Smooth muscle cell (in vitro differentiated cells): ENCODE data around the gene U2AF1L4. TPM values are rescaled to one million over a fixed set of nuclear protein-coding genes. Genes with fewer than 3 reads are reported as not detected.

Experiments used
- DNase-seq: peaks from one replicate; lab custom pipeline; 2025; ENCODE audit not compliant: unreplicated experiment; lab: John Stamatoyannopoulos, UW
- H2AFZ ChIP-seq: fragments of 200-600 bp; sonication (generic); 2 replicates; pipeline ENCODE4 v1.6.0; 2016; ENCODE audit warnings: antibody characterized with exemption, low read depth, mild to moderate bottlenecking
- H3F3A ChIP-seq: fragments of 200-600 bp; sonication (generic); 2 replicates; pipeline ENCODE4 v1.6.0; 2017; ENCODE audit warnings: antibody characterized with exemption, low read depth
- H3K27ac ChIP-seq: fragments of 200-600 bp; sonication (generic); 2 replicates; pipeline ENCODE4 v1.5.1; 2016; ENCODE audit warnings: low read depth, mild to moderate bottlenecking
- H3K27me3 ChIP-seq: fragments of 200-600 bp; sonication (generic); 2 replicates; pipeline ENCODE4 v1.6.1; 2016; ENCODE audit warnings: low read depth, mild to moderate bottlenecking
- H3K36me3 ChIP-seq: fragments of 200-600 bp; sonication (generic); 2 replicates; pipeline ENCODE4 v1.5.1; 2016; ENCODE audit warnings: low read depth
- H3K4me1 ChIP-seq: fragments of 200-600 bp; sonication (generic); 2 replicates; pipeline ENCODE4 v1.5.1; 2016; ENCODE audit warnings: low read depth
- H3K4me2 ChIP-seq: fragments of 200-600 bp; sonication (generic); 2 replicates; pipeline ENCODE4 v1.6.0; 2016; ENCODE audit warnings: mild to moderate bottlenecking
- H3K4me3 ChIP-seq: fragments of 200-600 bp; sonication (generic); 2 replicates; pipeline ENCODE4 v1.5.1; 2016; ENCODE audit warnings: mild to moderate bottlenecking
- H3K79me2 ChIP-seq: fragments of 200-600 bp; sonication (generic); 2 replicates; pipeline ENCODE4 v1.6.0; 2016; ENCODE audit warnings: low read depth, mild to moderate bottlenecking
- H3K9ac ChIP-seq: fragments of 200-600 bp; sonication (generic); 2 replicates; pipeline ENCODE4 v1.6.0; 2016; ENCODE audit warnings: low read depth
- H3K9me3 ChIP-seq: fragments of 200-600 bp; sonication (generic); replicated peaks from 2 replicates; pipeline ENCODE4 v1.5.1; 2016; ENCODE audit warnings: low read depth
- H4K20me1 ChIP-seq: fragments of 200-600 bp; sonication (generic); 2 replicates; pipeline ENCODE4 v1.6.0; 2016; ENCODE audit warnings: low read depth
- WGBS: methylation state at CpG from one replicate; pipeline ENCODE4 v1.1.7; 2016; ENCODE audit warnings: low lambda C conversion rate; 5-methylcytosine and 5-hydroxymethylcytosine counted together
- polyA plus RNA-seq: library from polyadenylated mRNA; unstranded; fragments of >200 nt; fragmentation: Nextera tagmentation; extraction: Ambion mirVana; gene quantifications from 2 replicates; pipeline ENCODE4 v1.2.1, GENCODE V29; 2016
- total RNA-seq: library from RNA; depleted of rRNA; stranded (reverse); fragments of >200 nt; gene quantifications from 2 replicates; pipeline ENCODE4 v1.2.3, GENCODE V29; 2014
- TF ChIP-seq, protein P1 (sequence below): fragments of 200-600 bp; sonication (generic); IDR thresholded peaks from 2 replicates; pipeline ENCODE4 v1.5.1; 2017; ENCODE audit warnings: borderline replicate concordance, mild to moderate bottlenecking, antibody characterized with exemption; ENCODE audit not compliant: insufficient read depth, poor library complexity, severe bottlenecking

Gene U2AF1L4
- total and polyA plus RNA-seq, 2 experiments from 2014 or later: 14.6 to 29.3 TPM

DNA sequence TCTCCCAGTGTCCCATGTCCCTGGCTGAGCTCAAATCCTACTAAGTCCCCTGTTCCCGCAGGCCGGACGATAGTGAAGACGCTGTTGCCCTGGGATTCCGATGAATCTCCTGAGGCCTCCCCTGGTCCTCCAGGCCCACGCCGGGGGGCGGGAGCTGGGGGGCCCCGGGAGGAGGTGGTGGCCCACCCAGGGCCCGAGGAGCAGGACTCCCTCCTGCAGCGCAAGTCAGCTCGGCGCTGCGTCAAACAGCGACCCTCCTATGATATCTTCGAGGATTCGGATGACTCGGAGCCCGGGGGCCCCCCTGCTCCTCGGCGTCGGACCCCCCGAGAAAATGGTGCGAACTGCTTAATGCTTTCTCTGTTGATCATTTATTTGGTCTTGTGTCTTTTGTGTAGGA lies 21.5 kb downstream of the U2AF1L4 start:
- H3K9me3 ChIP-seq: no peaks in the 10 kb centered on the region
- H3K9ac ChIP-seq: no peak overlapping the region
- peaks cover 34% of the 10 kb centered on the region for H3K79me2 ChIP-seq
- H3F3A ChIP-seq: no peaks in the 10 kb centered on the region
- peaks cover 22% of the 10 kb centered on the region for H4K20me1 ChIP-seq
- no peak overlapping the region for H3K4me2 ChIP-seq
- H3K4me3 ChIP-seq: no peak overlapping the region
- no peak overlapping the region for H2AFZ ChIP-seq
- no peaks in the 10 kb centered on the region for H3K27me3 ChIP-seq
- DNase-seq: no peak
- 98% methylated on average over 24 of the region's 24 CpGs for WGBS
- TF ChIP-seq, protein P1, sequence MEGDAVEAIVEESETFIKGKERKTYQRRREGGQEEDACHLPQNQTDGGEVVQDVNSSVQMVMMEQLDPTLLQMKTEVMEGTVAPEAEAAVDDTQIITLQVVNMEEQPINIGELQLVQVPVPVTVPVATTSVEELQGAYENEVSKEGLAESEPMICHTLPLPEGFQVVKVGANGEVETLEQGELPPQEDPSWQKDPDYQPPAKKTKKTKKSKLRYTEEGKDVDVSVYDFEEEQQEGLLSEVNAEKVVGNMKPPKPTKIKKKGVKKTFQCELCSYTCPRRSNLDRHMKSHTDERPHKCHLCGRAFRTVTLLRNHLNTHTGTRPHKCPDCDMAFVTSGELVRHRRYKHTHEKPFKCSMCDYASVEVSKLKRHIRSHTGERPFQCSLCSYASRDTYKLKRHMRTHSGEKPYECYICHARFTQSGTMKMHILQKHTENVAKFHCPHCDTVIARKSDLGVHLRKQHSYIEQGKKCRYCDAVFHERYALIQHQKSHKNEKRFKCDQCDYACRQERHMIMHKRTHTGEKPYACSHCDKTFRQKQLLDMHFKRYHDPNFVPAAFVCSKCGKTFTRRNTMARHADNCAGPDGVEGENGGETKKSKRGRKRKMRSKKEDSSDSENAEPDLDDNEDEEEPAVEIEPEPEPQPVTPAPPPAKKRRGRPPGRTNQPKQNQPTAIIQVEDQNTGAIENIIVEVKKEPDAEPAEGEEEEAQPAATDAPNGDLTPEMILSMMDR: no peak
- H3K4me1 ChIP-seq: peaks cover 5% of the 10 kb centered on the region
- no peak overlapping the region for H3K27ac ChIP-seq
- peaks cover 6% of the 10 kb centered on the region for H3K36me3 ChIP-seq

DNA sequence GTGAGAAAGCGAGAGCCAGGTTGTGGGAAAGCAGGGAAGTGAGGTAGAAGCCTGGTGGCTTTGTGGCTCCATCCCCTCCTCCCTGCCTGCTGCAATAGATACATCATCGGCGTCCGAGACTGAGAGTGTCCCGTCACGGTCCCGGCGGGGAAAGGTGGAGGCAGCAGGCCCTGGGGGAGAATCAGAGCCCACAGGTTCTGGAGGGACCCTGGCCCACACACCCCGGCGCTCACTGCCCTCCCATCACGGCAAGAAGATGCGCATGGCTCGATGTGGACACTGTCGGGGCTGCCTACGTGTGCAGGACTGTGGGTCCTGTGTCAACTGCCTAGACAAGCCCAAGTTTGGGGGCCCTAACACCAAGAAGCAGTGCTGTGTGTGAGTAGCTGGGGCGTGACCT lies 22.3 kb downstream of the U2AF1L4 start:
- Histone ChIP-seq H2AFZ (no peak overlapping the region), H3K9ac (no peak overlapping the region), H4K20me1 (peaks cover 25% of the 10 kb centered on the region), H3K36me3 (peaks cover 6% of the 10 kb centered on the region), H3K4me2 (no peak overlapping the region), H3K4me3 (no peak overlapping the region), H3K27me3 (no peaks in the 10 kb centered on the region), H3K9me3 (no peaks in the 10 kb centered on the region), H3K79me2 (peaks cover 39% of the 10 kb centered on the region), H3F3A (no peaks in the 10 kb centered on the region), H3K27ac (no peak overlapping the region), H3K4me1 (peaks cover 5% of the 10 kb centered on the region)
- no peak for DNase-seq
- TF ChIP-seq, protein P1: no peak
- WGBS: 98% methylated on average over 16 of the region's 16 CpGs

DNA sequence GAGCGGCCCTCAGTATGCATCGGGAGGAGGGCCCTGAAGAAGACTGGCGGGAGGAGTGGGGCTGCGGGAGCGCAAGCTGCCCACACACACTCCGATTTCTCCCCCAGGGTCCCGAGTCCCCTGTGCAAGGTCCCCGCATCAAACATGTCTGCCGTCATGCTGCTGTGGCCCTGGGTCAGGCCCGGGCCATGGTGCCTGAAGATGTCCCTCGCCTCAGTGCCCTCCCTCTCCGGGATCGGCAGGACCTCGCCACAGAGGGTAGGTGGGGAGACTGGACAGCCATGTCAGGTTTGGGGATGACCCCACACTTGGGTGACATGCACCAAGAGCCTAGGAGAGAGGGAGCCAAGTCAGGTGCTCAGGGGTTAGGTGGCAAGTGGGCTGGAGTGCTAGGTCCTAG lies 22.8 kb downstream of the U2AF1L4 start:
- no peaks in the 10 kb centered on the region for H3K9me3 ChIP-seq
- no peak overlapping the region for H2AFZ ChIP-seq
- TF ChIP-seq, protein P1: no peak
- no peak for DNase-seq
- peaks cover 6% of the 10 kb centered on the region for H3K36me3 ChIP-seq
- peaks cover 39% of the 10 kb centered on the region for H3K79me2 ChIP-seq
- peaks cover 25% of the 10 kb centered on the region for H4K20me1 ChIP-seq
- H3K9ac ChIP-seq: no peak overlapping the region
- no peak overlapping the region for H3K4me2 ChIP-seq
- H3K4me3 ChIP-seq: no peak overlapping the region
- WGBS: 98% methylated on average over 14 of the region's 14 CpGs
- no peaks in the 10 kb centered on the region for H3F3A ChIP-seq
- peaks cover 5% of the 10 kb centered on the region for H3K4me1 ChIP-seq
- no peak overlapping the region for H3K27ac ChIP-seq
- H3K27me3 ChIP-seq: no peaks in the 10 kb centered on the region

DNA sequence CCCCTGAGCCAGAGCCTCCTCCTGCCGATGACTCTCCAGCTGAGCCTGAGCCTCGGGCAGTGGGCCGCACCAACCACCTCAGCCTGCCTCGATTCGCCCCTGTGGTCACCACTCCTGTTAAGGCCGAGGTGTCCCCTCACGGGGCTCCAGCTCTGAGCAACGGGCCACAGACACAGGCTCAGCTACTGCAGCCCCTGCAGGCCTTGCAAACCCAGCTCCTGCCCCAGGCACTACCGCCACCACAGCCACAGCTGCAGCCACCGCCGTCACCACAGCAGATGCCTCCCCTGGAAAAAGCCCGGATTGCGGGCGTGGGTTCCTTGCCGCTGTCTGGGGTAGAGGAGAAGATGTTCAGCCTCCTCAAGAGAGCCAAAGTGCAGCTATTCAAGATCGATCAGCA lies 23.8 kb downstream of the U2AF1L4 start:
- peaks cover 4% of the 10 kb centered on the region for H3K36me3 ChIP-seq
- TF ChIP-seq, protein P1: no peak
- H3K9me3 ChIP-seq: no peaks in the 10 kb centered on the region
- H3F3A ChIP-seq: no peaks in the 10 kb centered on the region
- WGBS: 97% methylated on average over 16 of the region's 16 CpGs
- no peak overlapping the region for H3K4me3 ChIP-seq
- no peak overlapping the region for H2AFZ ChIP-seq
- no peak for DNase-seq
- no peak overlapping the region for H3K27ac ChIP-seq
- H4K20me1 ChIP-seq: peaks cover 25% of the 10 kb centered on the region
- H3K9ac ChIP-seq: no peak overlapping the region
- H3K4me2 ChIP-seq: no peak overlapping the region
- peaks cover 39% of the 10 kb centered on the region for H3K79me2 ChIP-seq
- no peaks in the 10 kb centered on the region for H3K27me3 ChIP-seq
- peaks cover 5% of the 10 kb centered on the region for H3K4me1 ChIP-seq
